Peyer's patch (tissue), 4 donors: ENCODE data around the gene MEF2A. TPM values are rescaled to one million over a fixed set of nuclear protein-coding genes. Genes with fewer than 3 reads are reported as not detected.

Source experiments
- DNase-seq, 3 donors: peaks; one replicate each; pipeline ENCODE4 v3.0.0-alpha.2; 2017 to 2019
- H3K27ac ChIP-seq, 4 donors: fragments of 200-600 bp; sonication (generic); one replicate each; pipeline ENCODE4 v1.5.1; 2016 to 2019
- H3K27me3 ChIP-seq, 2 donors: fragments of 200-600 bp; sonication (generic); one replicate each; pipeline ENCODE4 v1.5.1; 2019
- H3K36me3 ChIP-seq, 3 donors: fragments of 200-600 bp; sonication (generic); one replicate each; pipeline ENCODE4 v1.5.1; 2016 to 2019
- H3K4me1 ChIP-seq, 4 donors: fragments of 200-600 bp; sonication (generic); one replicate each; pipeline ENCODE4 v1.5.1; 2016 to 2019
- H3K4me3 ChIP-seq, 4 donors: fragments of 200-600 bp; sonication (generic); 1 replicate in 3 of 4; 2 replicates in 1 of 4; pipeline ENCODE4 v1.5.1; 2016 to 2019; ENCODE audit warnings: mild to moderate bottlenecking in 1 of 4
- H3K9me3 ChIP-seq, 4 donors: fragments of 200-600 bp; sonication (generic); one replicate each; pipeline ENCODE4 v1.5.1; 2016 to 2019; ENCODE audit warnings: mild to moderate bottlenecking in 1 of 4
- POLR2A ChIP-seq, 2 donors: fragments of 450-650 bp; IDR thresholded peaks; one replicate each; pipeline ENCODE4 v1.5.1; 2017; ENCODE audit warnings: antibody characterized with exemption in 2 of 2, mild to moderate bottlenecking in 2 of 2, moderate library complexity in 2 of 2
- total RNA-seq, 4 donors: library from RNA; depleted of rRNA; stranded (reverse); fragments of >200 nt; gene quantifications; one replicate each; pipeline ENCODE4 v1.1.0, GENCODE V29; 2016
- TF ChIP-seq, protein P1 (sequence below), 6 experiments: fragments of 450-650 bp in 4 of 6; fragments of 200-600 bp in 2 of 6; sonication (generic) in 1 of 6; IDR thresholded peaks; one replicate each; pipeline ENCODE4 v1.5.1; 2017 to 2019; ENCODE audit warnings: antibody characterized with exemption in 6 of 6, mild to moderate bottlenecking in 3 of 6, moderate library complexity in 1 of 6

The MEF2A gene
- total RNA-seq, 4 donors from 2014 or later = 34.1 to 94.1 (median 41.4) TPM

DNA sequence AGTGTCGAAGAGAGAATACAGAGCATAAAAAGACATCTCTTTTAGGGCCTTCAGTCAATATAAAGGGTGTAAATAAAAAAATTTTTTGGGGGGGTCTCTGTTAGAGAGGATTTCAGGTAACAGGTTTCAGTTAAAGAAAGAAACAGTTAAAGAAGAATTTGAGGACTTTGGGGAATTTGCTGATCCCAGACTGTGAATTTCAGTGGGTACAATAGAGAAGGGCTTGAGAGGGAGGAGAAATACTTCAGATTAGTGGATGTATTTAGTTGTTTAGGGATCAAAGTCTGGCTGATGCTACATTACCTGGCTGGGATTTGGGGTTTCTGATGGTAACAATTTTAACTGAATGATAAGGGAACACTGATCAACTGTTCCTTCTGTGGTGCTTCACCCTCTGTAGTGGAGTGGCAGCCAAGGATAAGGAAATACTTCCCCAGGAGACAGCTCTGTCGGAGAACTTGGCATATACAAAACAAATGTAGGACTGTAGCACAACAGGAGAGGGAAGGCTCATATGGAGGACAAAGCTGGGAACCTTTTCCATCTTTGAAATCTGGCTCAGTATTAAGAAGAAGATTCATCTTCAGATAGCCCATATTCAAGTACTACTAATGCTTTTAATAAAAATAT is 79.2 kb downstream of the MEF2A start:
- no peak for DNase-seq
- TF ChIP-seq, protein P1, sequence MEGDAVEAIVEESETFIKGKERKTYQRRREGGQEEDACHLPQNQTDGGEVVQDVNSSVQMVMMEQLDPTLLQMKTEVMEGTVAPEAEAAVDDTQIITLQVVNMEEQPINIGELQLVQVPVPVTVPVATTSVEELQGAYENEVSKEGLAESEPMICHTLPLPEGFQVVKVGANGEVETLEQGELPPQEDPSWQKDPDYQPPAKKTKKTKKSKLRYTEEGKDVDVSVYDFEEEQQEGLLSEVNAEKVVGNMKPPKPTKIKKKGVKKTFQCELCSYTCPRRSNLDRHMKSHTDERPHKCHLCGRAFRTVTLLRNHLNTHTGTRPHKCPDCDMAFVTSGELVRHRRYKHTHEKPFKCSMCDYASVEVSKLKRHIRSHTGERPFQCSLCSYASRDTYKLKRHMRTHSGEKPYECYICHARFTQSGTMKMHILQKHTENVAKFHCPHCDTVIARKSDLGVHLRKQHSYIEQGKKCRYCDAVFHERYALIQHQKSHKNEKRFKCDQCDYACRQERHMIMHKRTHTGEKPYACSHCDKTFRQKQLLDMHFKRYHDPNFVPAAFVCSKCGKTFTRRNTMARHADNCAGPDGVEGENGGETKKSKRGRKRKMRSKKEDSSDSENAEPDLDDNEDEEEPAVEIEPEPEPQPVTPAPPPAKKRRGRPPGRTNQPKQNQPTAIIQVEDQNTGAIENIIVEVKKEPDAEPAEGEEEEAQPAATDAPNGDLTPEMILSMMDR (IDR thresholded peaks at IDR 0.05) = no peak
- TF ChIP-seq POLR2A (IDR thresholded peaks at IDR 0.05) = no peak

DNA sequence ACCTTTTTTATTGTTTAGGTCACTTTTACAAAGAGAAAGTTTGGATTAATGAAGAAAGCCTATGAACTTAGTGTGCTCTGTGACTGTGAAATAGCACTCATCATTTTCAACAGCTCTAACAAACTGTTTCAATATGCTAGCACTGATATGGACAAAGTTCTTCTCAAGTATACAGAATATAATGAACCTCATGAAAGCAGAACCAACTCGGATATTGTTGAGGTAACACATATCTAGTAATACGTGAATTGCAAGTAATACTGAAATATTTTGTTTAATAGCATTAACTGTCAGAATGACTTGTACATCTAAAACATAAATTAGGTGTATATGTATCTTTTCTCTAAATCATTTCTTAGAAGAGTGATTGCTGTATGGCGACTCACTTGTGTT is 79.8 kb downstream of the MEF2A start:
- no peak for DNase-seq
- H3K4me1 ChIP-seq = no peaks in the 10 kb centered on the region
- H3K4me3 ChIP-seq = no peak overlapping the region
- no peaks in the 10 kb centered on the region for H3K9me3 ChIP-seq
- TF ChIP-seq, protein P1 (IDR thresholded peaks at IDR 0.05) = no peak
- TF ChIP-seq POLR2A (IDR thresholded peaks at IDR 0.05) = no peak
- H3K27ac ChIP-seq = no peak overlapping the region
- H3K36me3 ChIP-seq = peaks cover 0 to 29% (median 0%) of the 10 kb centered on the region in 3 donors
- no peaks in the 10 kb centered on the region for H3K27me3 ChIP-seq

More for the DNA sequence above, 79.2 kb downstream of the MEF2A start:
- H3K36me3 ChIP-seq = peaks cover 0 to 29% (median 0%) of the 10 kb centered on the region in 3 donors
- H3K4me3 ChIP-seq = no peak overlapping the region
- H3K27me3 ChIP-seq = no peaks in the 10 kb centered on the region
- H3K4me1 ChIP-seq = no peaks in the 10 kb centered on the region
- H3K9me3 ChIP-seq = no peaks in the 10 kb centered on the region
- no peak overlapping the region for H3K27ac ChIP-seq

DNA sequence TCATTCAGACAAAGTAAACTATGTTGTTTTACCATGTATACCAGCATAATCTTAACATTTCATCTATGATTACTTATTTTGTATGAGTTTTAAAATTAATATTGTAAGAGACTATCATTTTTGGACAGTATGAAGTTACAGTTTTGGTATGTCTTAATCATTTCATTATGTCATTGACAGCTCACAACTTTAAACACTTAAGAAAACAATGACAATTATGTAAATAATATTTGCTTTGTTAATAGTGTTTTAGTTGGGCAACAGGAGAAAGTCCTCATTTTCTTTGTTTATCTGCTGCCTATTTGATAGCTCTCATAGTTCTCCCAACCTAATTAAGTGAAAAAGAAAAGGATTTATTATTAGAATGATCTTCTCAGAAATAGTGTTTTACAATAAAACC is 80.2 kb downstream of the MEF2A start:
- H3K9me3 ChIP-seq = no peaks in the 10 kb centered on the region
- H3K27ac ChIP-seq = no peak overlapping the region
- H3K27me3 ChIP-seq = no peaks in the 10 kb centered on the region
- TF ChIP-seq POLR2A (IDR thresholded peaks at IDR 0.05) = no peak
- TF ChIP-seq, protein P1 (IDR thresholded peaks at IDR 0.05) = no peak
- no peak overlapping the region for H3K4me3 ChIP-seq
- no peak for DNase-seq
- no peaks in the 10 kb centered on the region for H3K4me1 ChIP-seq
- H3K36me3 ChIP-seq = peaks cover 0 to 27% (median 0%) of the 10 kb centered on the region in 3 donors

DNA sequence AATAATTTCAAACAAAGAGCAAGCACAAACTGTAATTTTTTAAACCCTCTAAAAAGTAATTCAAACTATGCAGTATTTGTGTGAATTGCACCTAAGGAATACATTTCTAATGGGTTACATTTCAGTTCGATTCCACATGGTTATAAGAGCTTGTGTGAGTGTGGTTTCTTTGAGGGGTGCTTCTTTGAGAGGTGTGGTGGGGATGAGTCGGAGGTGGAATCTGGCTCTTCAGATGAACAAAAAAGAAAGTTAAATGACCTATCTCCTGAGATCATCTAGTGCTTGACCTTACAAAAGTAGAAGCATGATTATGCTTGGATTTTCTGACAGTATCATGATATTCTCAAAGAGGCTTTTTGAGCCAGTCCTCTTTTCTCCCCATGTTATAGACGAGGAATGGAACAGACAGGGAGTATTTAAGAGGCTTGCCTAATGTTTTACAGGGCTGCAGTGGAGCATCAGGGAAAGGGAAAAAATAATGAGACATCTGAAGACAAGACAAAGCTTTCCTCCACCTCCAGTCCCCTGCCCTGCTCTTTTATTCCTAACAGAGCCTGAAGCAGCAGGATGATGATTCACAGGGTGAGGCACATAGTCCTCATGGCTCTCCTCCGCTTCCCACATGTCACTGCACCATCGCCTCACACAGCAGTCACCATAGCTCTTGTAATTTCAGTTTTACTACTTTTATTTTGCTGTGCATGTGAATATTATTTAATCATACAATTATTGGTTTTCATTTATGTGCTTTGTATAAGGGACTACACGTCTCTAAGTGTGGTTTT is 85.4 kb downstream of the MEF2A start:
- Histone ChIP-seq H3K4me1 (no peaks in the 10 kb centered on the region), H3K27ac (no peak overlapping the region), H3K27me3 (no peaks in the 10 kb centered on the region), H3K4me3 (no peak overlapping the region), H3K9me3 (no peaks in the 10 kb centered on the region), H3K36me3 (peaks cover 0 to 23% (median 0%) of the 10 kb centered on the region in 3 donors)
- TF ChIP-seq, protein P1 (IDR thresholded peaks at IDR 0.05) = no peak
- TF ChIP-seq POLR2A (IDR thresholded peaks at IDR 0.05) = no peak
- DNase-seq = no peak

DNA sequence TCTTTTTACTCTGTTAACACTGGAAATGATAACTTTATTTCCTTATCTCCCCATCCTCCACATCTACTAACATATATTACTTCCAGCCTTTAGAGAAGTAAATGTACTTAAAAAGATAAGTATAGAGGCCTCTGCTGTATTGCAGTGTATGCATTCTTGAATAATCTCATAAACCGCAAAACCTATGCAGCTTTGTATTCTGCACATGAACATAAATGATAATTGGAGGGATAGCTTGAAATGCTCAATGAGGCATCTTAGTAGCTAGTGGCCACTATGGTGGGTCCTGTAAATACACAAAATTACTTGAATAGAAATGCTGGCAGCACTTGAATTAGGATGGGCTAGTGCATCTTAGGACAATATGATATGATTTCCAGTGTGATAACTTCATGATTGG is 90.4 kb downstream of the MEF2A start:
- Histone ChIP-seq H3K36me3 (peaks cover 0 to 5% (median 0%) of the 10 kb centered on the region in 3 donors), H3K4me1 (no peaks in the 10 kb centered on the region), H3K4me3 (no peak overlapping the region), H3K9me3 (no peaks in the 10 kb centered on the region), H3K27me3 (no peaks in the 10 kb centered on the region), H3K27ac (no peak overlapping the region)
- no peak for TF ChIP-seq POLR2A (IDR thresholded peaks at IDR 0.05)
- TF ChIP-seq, protein P1 (IDR thresholded peaks at IDR 0.05) = no peak
- DNase-seq = no peak
